UCSD-AML1 (cell line): Measurements from ENCODE around the gene PAWR.
"Not testable (repeated sequence)": the region's sequence is repeated elsewhere in the genome, so short reads cannot be mapped to it uniquely, and the experiment has no call there.

ENCODE experiments used
- DNase-seq: peaks from one replicate; lab custom pipeline; 2025; ENCODE audit not compliant: unreplicated experiment; lab: John Stamatoyannopoulos, UW

Gene PAWR

DNA sequence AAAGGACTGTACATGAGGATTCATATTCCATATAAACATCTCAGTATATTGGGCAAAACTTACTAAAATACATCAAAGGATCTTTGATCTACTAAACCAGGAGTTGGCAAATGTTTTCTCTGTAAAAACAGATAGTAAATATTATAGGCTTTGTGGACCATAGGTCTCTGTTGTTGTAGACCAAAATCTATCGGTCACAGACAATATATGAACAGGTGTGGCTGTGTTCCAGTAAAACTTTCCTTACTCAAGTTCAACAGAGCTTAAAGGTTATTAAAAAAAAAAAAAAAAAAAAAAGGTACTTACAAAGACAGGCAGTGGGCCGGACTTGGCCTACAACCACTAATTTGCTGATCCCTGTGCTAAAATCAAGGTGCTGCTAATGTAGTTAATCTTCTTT, 40.3 kb downstream of the PAWR start:
- no peak for DNase-seq

DNA sequence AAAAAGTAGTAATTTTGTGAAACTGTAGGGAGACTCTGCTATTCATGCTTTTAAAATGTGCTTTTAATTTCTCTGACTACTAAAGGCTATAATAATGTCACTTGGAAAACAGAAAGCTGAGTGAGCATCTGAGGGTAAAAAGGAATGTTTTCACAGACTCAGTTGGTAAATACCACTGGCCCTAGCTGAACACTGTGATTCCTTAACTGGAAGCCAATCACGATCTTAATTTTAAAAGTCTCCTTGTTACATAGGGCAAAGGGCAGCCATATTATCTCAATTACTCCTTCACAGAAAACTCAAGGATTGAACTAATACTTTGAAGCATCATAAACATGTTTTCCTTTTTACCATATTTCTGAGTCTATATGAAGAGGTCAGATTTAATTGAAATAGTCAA, 41.9 kb downstream of the PAWR start:
- DNase-seq, result no peak

DNA sequence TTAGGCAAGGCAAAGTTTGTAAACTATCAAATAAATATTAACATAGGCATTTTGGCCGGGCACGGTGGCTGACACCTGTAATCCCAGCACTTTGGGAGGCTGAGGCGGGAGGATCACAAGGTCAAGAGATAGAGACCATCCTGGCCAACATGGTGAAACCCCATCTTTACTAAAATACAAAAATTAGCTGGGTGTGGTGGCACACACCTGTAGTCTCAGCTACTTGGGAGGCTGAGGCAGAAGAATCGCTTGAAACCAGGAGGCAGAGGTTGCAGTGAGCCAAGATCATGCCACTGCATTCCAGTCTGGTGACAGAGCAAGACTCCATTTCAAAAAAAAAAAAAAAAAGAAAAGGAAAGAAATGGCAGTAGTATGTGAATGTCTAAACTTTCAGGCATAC, 43.9 kb downstream of the PAWR start:
- not testable (repeated sequence) for DNase-seq

DNA sequence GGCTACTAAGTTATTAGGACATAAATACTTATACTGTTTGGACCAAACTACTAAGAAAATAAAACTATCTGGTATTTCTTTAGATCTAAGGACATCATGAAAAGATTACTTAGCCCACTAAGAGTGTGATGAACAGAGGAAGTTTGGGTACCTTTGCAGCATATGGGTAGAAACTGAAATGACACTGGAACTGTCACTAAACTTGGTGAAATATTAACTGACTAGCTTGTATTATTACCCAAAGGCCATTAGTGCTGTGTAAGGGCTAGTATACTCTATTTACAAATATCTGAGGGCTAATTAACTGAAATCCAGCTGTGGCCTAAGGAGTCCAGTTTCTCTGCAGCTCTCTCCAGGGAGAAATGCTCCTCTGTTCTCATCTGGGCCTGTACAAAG, 45.5 kb downstream of the PAWR start:
- no peak for DNase-seq

DNA sequence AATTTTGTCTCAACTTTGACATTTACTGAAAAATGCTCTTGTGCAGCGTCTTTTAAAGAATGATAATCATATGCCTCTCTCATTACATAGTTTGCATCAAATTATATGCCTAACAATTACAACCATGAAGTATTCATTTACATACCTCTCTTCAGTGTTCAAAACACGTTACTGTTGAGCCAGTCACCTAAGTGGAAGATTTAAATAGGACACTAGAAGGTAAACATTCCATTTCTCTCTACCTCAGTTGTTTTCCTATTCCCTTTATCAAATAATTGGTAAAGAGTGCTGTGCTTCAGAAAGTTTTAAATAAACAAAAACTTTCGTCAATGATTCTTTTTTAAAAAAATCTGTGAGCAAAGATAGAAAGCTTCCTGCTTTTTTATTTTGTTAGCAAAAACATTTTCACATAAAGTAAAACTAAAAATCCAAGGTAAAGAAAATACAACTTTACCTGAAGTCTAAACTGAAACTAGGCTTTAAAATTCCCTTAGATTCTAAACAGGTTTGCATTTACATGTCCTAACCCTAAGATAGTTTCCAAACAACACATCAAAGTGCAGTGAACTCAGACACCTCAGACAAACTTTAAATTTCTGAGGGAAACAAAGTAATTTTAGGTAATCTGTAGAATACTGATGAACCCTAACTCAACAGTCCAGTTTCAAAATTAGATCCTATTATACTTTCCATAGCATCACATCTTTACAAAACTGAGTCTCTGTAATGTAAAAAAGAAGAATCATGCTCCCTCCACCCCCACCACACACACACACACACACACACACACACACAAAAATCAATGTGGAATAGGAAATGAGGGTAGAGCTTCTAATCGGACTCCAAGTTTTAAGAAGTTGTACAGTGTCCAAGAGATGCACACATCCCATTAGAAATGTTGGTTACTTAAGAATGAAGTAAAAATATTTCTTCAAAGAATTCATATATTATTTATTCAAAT, 46.2 kb downstream of the PAWR start:
- no peak for DNase-seq

DNA sequence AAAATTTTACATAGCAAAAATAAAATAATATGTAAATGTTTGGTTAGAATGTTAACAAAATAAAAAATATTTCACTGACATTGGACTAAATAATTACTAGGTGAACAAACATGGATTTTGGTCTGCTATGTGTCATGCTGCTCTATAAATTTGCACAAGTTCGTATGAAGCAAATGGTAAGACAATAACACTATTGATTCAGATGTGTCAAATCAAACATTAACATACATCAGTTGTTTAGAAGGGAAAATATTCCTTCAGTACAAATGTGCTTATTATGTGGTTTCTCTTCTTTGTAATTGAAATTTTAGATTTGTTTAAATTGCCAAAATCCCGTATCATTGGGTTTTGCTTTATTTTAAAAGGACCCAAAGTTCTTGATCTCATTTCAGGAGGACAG, 46.9 kb downstream of the PAWR start:
- DNase-seq, result no peak

DNA sequence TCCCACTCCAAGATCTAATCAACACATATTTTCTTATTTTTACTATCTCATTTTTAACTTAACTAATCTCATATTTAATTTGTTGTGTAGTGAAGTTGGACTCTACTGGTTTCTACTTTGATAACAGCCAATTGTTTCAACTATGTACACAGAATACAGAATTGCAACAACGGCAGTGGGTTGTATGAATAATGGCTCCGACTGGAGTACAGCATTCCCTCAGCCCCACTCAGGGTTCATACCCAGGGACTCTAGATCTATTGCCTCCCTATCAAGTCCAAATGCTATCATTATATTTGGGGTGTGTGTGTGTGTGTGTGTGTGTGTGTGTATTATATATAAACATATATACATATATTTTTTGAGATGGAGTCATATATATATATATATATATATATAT, 52.3 kb downstream of the PAWR start:
- DNase-seq, result no peak

DNA sequence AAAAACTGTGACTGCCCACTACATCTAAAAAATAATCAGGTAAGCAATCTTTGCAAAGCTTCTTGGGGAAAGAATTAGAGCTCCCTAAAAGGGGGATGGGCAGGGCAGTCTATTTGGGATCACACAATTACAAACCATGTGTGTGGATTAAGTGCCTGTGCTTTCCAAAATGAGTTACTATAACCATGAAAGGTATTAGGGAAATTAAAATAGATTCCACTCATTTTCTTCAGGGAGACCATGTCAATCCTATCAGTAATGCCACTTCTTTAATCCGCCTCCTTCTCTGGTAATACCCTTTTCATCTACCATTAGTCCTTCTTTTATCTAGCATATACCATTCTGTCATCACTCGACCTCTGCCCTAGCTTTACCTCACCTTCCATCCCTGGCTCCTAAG, 53.7 kb downstream of the PAWR start:
- no peak for DNase-seq

DNA sequence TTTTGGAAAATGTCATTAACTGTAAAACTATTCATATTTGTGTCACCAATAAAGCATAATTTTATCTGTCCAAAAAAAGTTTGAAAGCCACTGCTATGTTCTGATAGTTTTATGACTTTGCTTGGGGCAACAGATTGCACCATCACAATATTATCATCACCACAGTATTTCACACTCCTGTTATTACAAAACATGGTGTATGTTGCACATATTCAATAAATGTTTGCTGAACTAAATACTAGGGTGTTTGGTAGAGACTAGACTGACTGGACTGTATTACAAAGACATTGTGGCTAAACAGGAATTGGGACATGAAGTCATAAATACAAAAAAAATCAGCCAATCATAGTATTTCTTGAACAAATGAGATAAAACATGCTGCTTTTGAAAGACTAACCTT, 55.1 kb downstream of the PAWR start:
- DNase-seq, result no peak

DNA sequence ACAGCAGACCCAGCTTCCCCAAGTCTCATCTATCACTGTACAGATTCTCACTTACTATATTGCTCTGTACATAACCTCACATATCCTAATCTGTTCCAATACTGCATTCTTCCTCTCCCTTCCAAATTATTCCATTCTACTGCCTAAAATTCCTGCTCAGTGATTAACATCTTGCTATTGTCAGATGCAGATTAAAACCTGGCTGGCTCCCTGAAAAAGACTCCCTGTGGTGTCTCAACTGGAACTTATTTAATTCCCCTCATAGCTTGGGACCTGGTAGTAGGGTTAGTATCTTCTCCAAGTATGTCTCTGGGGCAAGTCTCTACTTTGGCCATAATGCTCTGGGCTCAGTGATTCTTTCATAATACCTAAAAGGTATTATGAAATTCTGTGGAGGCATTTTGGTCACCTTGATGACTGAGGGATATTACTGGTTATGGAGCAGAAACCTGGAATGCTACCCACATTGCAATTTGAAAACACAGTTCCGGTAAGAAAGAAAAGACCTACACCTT, 55.8 kb downstream of the PAWR start:
- no peak for DNase-seq

DNA sequence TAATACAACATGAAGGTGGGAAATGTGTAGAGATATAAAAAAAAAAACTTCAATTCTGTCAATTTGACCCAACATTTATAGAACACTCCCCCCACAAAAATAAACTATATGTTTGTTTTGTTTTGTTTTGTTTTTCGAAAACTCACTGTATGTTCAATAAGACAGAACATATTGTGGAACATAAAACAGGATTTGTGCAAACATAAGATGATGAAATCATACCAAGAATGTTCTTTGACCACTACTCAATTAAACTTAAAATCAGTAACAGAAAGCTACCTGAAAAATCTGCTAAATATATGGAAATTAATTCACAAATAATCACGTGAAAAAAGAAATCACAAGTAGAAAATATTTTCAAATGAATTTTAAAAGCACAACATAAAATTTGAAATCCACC, 61.2 kb downstream of the PAWR start:
- DNase-seq, result no peak

DNA sequence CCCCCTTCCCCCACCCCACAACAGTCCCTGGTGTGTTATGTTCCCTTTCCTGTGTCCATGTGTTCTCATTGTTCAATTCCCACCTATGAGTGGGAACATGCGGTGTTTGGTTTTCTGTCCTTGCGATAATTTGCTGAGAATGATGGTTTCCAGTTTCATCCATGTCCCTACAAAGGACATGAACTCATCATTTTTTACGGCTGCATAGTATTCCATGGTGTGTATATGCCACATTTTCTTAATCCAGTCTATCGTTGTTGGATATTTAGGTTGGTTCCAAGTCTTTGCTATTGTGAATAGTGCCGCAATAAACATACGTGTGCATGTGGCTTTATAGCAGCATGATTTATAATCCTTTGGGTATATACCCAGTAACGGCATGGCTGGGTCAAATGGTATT, 64.0 kb downstream of the PAWR start:
- DNase-seq, result not testable (repeated sequence)

DNA sequence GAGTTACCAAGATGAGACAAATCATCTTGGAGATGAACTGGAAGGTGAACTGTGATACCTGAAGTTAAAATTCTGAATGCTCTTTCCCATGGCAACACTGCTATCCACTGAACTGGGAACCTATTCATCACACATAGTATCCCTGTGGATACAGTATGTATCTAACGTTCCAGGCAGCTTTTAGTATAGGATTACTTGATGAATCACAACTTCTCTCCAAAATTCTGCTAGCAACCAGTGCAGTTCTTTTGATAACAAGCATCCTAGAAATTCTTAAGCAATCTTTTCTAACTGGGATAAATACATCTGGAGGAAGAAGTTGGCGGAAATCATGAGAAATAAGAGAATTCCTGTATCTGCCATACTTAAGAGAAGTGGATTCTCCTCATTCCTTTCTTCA, 66.4 kb downstream of the PAWR start:
- no peak for DNase-seq

DNA sequence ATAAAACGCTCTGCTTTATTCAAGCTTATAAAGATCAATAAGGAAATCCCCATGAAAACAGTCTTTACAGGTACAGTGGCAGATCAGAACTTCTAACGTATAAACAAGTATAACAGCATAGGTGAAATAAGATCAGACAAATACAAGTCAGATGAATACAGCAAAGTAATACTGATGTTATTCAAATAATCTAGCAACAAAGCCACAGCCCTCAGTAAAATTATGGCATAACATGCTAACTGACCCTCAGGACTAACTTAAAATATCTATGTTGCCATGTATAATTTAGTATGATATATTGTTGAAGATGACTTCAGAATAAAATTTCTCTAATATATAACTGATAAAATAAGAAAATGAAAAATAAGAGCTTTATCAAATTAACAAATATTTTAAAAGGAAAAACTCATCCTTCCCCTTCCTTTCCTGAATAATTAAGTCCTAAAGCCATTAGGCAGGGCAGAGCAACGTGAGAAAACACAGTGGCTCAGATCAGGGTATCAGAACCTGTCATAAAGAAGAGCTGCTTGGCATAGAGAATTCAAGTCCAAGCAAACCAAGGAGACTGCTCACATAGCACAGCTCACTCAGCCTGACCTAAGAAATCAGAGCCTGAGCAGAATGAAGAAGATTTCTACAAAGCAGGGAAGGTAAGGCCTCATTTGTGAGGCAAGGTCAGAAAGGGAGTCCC, 70.7 kb downstream of the PAWR start:
- DNase-seq, result no peak

DNA sequence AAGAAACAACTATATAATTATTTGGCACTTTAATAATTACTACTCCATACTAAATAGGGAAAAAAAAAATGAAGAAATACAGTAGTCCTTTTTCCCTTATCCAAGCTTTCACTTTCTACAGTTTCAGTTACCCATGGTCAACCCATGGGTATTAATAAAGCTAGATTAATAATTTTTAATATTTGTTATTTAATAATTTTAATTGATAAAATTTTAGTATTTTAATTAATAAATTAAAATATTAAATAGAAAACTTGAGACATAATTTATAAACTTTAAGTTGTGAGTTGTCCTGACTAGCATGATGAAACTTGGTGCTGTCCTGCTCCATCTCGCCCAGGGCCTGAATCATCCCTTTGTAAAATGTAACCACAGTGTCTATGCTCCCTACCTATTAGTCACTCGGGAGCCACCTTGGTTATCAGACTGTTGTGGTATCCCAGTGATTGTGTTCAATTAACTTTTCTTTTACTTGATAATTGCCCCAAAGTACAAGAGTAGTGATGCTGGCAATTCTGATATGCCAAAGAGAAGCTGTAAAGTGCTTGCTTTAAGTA, 71.8 kb downstream of the PAWR start:
- no peak for DNase-seq

DNA sequence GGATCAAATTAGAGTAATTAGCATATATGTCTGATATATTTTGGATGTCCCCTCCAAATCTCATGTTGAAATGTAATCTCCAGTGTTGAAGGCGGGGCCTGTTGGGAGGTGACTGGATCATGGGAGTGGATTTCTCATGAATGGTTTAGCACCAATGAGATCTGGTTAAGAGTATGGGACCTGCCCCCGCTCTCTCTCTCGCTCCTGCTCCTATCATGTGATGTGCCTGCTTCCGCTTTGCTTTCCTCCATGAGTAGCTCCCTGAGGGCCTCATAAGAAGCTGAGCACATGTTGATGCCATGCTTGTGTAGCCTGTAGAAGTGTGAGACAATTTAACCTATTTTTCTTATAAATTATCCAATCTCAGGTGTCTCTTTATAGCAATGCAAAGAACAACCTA, 73.1 kb downstream of the PAWR start:
- no peak for DNase-seq

DNA sequence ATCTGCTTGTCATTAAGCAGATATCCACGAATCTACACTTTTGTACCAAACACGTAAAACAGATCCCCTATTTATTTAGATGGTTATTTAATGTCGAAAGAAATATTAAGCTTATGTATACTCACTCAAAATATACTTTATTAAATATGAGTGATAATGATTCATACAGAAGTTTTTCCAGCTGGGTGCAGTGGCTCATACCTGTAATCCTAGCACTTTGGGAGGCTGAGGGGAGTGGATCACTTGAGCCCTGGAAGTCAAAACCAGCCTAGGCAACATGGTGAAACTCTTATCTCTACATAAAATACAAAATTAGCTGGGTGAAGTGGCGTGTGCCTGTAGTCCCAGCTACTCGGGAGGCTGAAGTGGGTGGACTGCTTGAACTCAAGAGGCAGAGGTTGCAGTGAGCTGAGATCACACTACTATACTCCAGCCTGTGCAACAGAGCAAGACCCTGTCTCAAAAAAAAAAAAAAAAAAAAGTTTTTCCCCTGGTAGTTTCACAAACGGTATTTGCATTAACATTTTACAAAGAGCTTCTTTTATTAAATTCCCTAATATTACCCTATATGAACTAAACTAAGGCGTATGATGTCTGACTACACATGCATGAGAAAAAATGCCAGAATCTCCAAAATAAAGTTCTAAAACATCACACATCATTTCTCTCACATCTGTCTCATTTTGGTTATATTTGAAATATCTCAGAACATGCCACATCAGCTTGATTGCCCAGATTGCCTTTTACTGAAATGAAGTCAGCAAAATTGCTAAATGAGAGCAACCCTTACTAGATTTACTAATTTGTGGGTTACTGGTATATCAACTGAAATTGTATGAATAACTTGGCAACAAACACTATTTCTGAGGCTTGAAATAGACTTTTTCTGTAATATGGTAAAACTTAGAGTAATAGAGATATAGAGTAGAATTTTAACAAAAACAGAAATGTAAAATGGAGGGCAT, 74.9 kb downstream of the PAWR start:
- no peak for DNase-seq

DNA sequence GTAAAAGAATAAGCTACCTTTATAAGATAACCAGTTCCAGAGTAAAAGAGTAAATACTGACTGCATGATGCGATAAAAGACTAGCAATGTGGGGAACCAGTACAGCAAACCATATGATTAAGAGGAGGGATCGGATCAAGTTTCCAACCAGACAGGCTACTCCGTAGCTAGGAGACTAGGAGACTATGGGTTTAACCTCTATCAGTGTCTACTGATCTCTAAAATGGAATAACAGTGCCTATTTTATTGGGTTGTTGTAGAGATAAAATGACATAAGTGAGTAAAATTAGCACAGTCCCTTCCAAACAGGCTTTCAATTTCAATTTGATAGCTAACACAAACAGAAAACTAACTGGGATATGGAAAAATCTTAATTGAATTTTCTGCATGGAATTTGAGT, 76.0 kb downstream of the PAWR start:
- no peak for DNase-seq

DNA sequence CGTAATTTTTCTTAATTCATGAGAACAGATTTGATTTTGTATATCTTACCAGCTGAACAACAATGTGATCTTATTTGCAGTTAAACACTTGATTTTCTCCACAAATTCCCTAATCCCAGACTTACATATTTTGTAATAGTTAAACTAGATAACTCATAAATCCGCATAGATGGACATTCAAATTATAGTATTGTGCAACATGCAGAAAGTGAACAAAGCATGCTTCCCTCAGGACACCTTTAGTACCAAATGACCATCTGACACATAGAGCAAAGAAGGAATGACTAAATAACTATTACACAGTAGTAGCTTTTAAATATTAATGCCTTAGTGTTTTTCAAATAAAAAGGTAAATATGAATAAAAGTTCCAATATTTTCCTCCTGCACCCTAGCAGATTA, 88.9 kb downstream of the PAWR start:
- no peak for DNase-seq

DNA sequence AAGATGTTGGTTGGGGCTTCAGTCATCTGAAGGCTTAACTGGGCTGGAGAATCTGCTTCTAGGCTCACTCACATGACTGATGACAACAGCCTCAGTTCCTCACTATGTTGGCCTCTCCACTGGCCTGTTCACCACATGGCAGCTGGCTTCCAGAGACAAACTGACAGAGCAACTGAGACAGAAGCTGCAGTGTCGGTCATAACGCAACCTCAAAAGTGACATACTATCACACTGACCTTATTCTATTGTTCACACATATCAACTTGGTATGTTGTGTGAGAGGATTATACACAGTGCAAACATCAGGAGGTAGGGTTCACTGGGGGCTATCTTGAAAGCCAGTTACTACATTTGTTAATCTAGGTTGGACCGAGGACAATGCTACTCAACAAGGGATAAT, 92.9 kb downstream of the PAWR start:
- DNase-seq, result no peak
